HepG2 (cell line): ENCODE measurements around the gene IL22RA1. TPM values are rescaled to one million over a fixed set of nuclear protein-coding genes. Genes with fewer than 3 reads are reported as not detected.
A peak's percentile ranks its signal among the peaks of the same experiment; 100 is the strongest.

Experiments used
- ATF7 ChIP-seq, 2 experiments: fragments of 450-650 bp in 1 of 2; sonication (generic) in 1 of 2; formaldehyde crosslinking in 1 of 2; IDR thresholded peaks; 2 replicates each; pipeline versions ENCODE4 v1.4.0 to v1.6.1; 2016 to 2020; ENCODE audit warnings: antibody characterized with exemption in 1 of 2, mild to moderate bottlenecking in 1 of 2, missing genetic modification reagents in 1 of 2
- CEBPB ChIP-seq: IDR thresholded peaks from 2 replicates; pipeline ENCODE4 v1.6.1; 2011; ENCODE audit warnings: low read depth, low read length, improper control_type of control experiment, borderline replicate concordance
- CEBPG ChIP-seq: IDR thresholded peaks from 2 replicates; pipeline ENCODE4 v1.6.1; 2016
- DMAP1 ChIP-seq: IDR thresholded peaks from 2 replicates; pipeline ENCODE4 v1.6.1; 2016
- DR1 ChIP-seq: sonication (generic); formaldehyde crosslinking; IDR thresholded peaks from 2 replicates; pipeline ENCODE4 v1.8.0; 2021; ENCODE audit warnings: mild to moderate bottlenecking, missing genetic modification reagents, inconsistent platforms
- ELF4 ChIP-seq: sonication (generic); formaldehyde crosslinking; IDR thresholded peaks from 2 replicates; pipeline ENCODE4 v1.5.0; 2020; ENCODE audit warnings: missing genetic modification reagents, mild to moderate bottlenecking, moderate library complexity, borderline replicate concordance
- ESRRA ChIP-seq: sonication (generic); formaldehyde crosslinking; IDR thresholded peaks from 2 replicates; pipeline ENCODE4 v1.5.1; 2020; ENCODE audit warnings: mild to moderate bottlenecking, low read depth, missing genetic modification reagents
- HHEX ChIP-seq: IDR thresholded peaks from 2 replicates; pipeline ENCODE4 v1.6.1; 2016; ENCODE audit warnings: control low read depth
- KAT8 ChIP-seq: IDR thresholded peaks from 2 replicates; pipeline ENCODE4 v1.6.1; 2016; ENCODE audit warnings: missing genetic modification reagents, missing compliant biosample characterization
- MED1 ChIP-seq: sonication (generic); formaldehyde crosslinking; IDR thresholded peaks from 2 replicates; pipeline ENCODE4 v1.4.0; 2020; ENCODE audit warnings: missing genetic modification reagents
- NR2C2 ChIP-seq: sonication (generic); formaldehyde crosslinking; IDR thresholded peaks from 2 replicates; pipeline ENCODE4 v1.4.0; 2020; ENCODE audit warnings: missing genetic modification reagents, mild to moderate bottlenecking, moderate library complexity, borderline replicate concordance
- PITX1 ChIP-seq: sonication (generic); formaldehyde crosslinking; IDR thresholded peaks from 2 replicates; pipeline ENCODE4 v1.5.1; 2020; ENCODE audit warnings: mild to moderate bottlenecking, missing genetic modification reagents
- PTBP1 ChIP-seq: fragments of 200-400 bp; formaldehyde crosslinking; IDR thresholded peaks from 2 replicates; pipeline ENCODE4 v1.6.1; 2018; ENCODE audit warnings: low read length, low read depth; ENCODE audit not compliant: poor library complexity, severe bottlenecking
- RFX5 ChIP-seq: IDR thresholded peaks from 2 replicates; pipeline ENCODE4 v1.6.1; 2011; ENCODE audit warnings: low read depth, low read length, improper control_type of control experiment
- SALL1 ChIP-seq: sonication (generic); formaldehyde crosslinking; IDR thresholded peaks from 2 replicates; pipeline ENCODE4 v1.8.0; 2022; ENCODE audit warnings: mild to moderate bottlenecking, missing genetic modification reagents
- SALL2 ChIP-seq: sonication (generic); formaldehyde crosslinking; IDR thresholded peaks from 2 replicates; pipeline ENCODE4 v1.8.1; 2023; ENCODE audit warnings: mild to moderate bottlenecking, missing genetic modification reagents, inconsistent platforms
- SIX4 ChIP-seq: sonication (generic); formaldehyde crosslinking; IDR thresholded peaks from 2 replicates; pipeline ENCODE4 v1.4.0; 2020; ENCODE audit warnings: missing genetic modification reagents
- SKI ChIP-seq: fragments of 450-650 bp; IDR thresholded peaks from one replicate; pipeline ENCODE4 v1.6.1; 2018; ENCODE audit warnings: mild to moderate bottlenecking; ENCODE audit not compliant: partially characterized antibody
- TP53 ChIP-seq: sonication (generic); formaldehyde crosslinking; conservative IDR thresholded peaks from 2 replicates; pipeline ENCODE4 v1.4.0; 2020; ENCODE audit warnings: missing genetic modification reagents
- ZBTB20 ChIP-seq: sonication (generic); formaldehyde crosslinking; IDR thresholded peaks from 2 replicates; pipeline ENCODE4 v1.8.1; 2023; ENCODE audit warnings: missing genetic modification reagents, low read depth, mild to moderate bottlenecking, borderline replicate concordance
- ZBTB38 ChIP-seq: sonication (generic); formaldehyde crosslinking; IDR thresholded peaks from 2 replicates; pipeline ENCODE4 v1.5.1; 2020; ENCODE audit warnings: mild to moderate bottlenecking, missing genetic modification reagents
- ZBTB7B ChIP-seq: sonication (generic); formaldehyde crosslinking; IDR thresholded peaks from 2 replicates; pipeline ENCODE4 v1.4.0; 2020; ENCODE audit warnings: missing genetic modification reagents
- ZNF333 ChIP-seq: sonication (generic); formaldehyde crosslinking; IDR thresholded peaks from 2 replicates; pipeline ENCODE4 v1.4.0; 2020; ENCODE audit warnings: mild to moderate bottlenecking, missing genetic modification reagents, borderline replicate concordance
- ZNF383 ChIP-seq: sonication (generic); formaldehyde crosslinking; IDR thresholded peaks from 2 replicates; pipeline ENCODE4 v1.4.0; 2020; ENCODE audit warnings: missing genetic modification reagents, mild to moderate bottlenecking, borderline replicate concordance
- ZNF660 ChIP-seq: sonication (generic); formaldehyde crosslinking; IDR thresholded peaks from 2 replicates; pipeline ENCODE4 v1.5.1; 2020; ENCODE audit warnings: mild to moderate bottlenecking, low read depth, missing genetic modification reagents, borderline replicate concordance
- polyA plus RNA-seq, 8 experiments: library from polyadenylated mRNA; depleted of rRNA in 3 of 8; stranded (reverse) in 7 of 8; unstranded in 1 of 8; fragments of >200 nt; fragmentation: Illumina TruSeq in 4 of 8; extraction: Trizol in 4 of 8; gene quantifications; 2 replicates each; pipeline versions ENCODE4 v1.2.1 to v1.2.3, GENCODE V29; 2011 to 2016; ENCODE audit warnings: low read depth in 4 of 8, missing spikeins in 1 of 8, mixed read lengths in 1 of 8; ENCODE audit not compliant: insufficient read depth in 1 of 8
- total RNA-seq, 5 experiments: library from RNA; depleted of rRNA; stranded (reverse); fragments of >200 nt; fragmentation: Illumina TruSeq; extraction: Trizol; gene quantifications; 2 replicates each; pipeline ENCODE4 v1.2.3, GENCODE V29; 2016; ENCODE audit warnings: low read depth in 1 of 5
- TF ChIP-seq, protein P1 (sequence below): sonication (generic); formaldehyde crosslinking; conservative IDR thresholded peaks from 2 replicates; pipeline ENCODE4 v1.8.0; 2022; ENCODE audit warnings: missing genetic modification reagents
- TF ChIP-seq, protein P2 (sequence below): sonication (generic); formaldehyde crosslinking; IDR thresholded peaks from 2 replicates; pipeline ENCODE4 v1.5.0; 2020; ENCODE audit warnings: mild to moderate bottlenecking, missing genetic modification reagents
- TF ChIP-seq, protein P3 (sequence below): sonication (generic); formaldehyde crosslinking; IDR thresholded peaks from 2 replicates; pipeline ENCODE4 v1.5.0; 2020; ENCODE audit warnings: missing genetic modification reagents

IL22RA1 gene
- total and polyA plus RNA-seq, 2 of the 13 experiments (the other 11 are each of a cell fraction or from before 2014, with no cell fraction given), result 4.4 to 10.2 TPM

DNA sequence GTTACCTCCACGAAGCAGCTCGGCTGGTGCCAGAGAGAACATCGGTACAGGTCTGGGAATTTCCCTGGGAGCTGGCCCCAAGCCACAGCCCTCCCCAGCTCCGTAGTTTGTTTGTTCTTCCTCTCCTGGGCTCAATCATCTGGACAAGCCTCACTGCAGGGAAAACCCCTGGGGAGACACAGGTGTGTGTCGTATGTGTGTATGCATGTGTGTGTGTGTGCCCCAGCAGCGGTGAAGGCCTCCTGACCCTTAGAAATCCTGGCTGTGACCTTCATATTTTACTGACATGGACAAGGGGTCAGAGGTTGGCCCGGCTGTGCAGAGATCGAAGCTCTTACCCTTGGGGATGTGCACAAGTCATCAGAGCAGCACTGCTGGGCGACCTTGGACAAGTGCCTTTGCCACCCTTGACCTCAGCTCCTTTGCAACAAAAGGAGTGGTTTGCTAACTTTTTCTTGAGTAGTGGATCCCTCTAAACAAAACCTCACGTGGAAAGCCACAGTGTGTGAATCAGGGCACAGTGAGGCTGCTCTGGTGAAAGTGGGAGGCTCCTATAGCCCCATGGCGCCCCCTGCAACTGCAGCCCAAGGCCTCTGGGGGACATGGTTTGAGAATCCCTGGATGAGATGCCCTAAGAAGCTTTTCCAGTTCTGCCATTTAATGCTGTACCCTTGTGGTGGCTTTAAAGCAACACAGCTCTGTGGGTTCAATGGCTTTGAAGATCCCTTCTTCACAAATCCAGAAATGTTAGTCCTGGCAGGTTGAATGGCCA is 12.3 kb upstream of the IL22RA1 start (continued):
- TF ChIP-seq ZNF660 (no peak), ZNF383 (no peak), PTBP1 (no peak), CEBPB (no peak), RFX5 (no peak), SKI (no peak), ESRRA (CRISPR knock-in tag) (peak; percentile 99), MED1 (no peak), SALL1 (peak; percentile 81), SALL2 (CRISPR knock-in tag) (no peak), CEBPG (CRISPR knock-in tag) (no peak), ZBTB20 (CRISPR knock-in tag) (no peak), NR2C2 (CRISPR knock-in tag) (peak; percentile 80), KAT8 (CRISPR knock-in tag) (no peak), TP53 (CRISPR knock-in tag) (no peak), SIX4 (CRISPR knock-in tag) (no peak), ZNF333 (CRISPR knock-in tag) (no peak), ZBTB7B (CRISPR knock-in tag) (no peak), DMAP1 (CRISPR knock-in tag) (no peak), PITX1 (CRISPR knock-in tag) (no peak), HHEX (CRISPR knock-in tag) (no peak), ZBTB38 (CRISPR knock-in tag) (no peak), DR1 (CRISPR knock-in tag) (no peak), ATF7 (IDR thresholded peaks at IDR 0.05) (no peak), ATF7 (CRISPR knock-in tag; IDR thresholded peaks at IDR 0.05) (no peak), ELF4 (CRISPR knock-in tag) (no peak)
- TF ChIP-seq, protein P1, sequence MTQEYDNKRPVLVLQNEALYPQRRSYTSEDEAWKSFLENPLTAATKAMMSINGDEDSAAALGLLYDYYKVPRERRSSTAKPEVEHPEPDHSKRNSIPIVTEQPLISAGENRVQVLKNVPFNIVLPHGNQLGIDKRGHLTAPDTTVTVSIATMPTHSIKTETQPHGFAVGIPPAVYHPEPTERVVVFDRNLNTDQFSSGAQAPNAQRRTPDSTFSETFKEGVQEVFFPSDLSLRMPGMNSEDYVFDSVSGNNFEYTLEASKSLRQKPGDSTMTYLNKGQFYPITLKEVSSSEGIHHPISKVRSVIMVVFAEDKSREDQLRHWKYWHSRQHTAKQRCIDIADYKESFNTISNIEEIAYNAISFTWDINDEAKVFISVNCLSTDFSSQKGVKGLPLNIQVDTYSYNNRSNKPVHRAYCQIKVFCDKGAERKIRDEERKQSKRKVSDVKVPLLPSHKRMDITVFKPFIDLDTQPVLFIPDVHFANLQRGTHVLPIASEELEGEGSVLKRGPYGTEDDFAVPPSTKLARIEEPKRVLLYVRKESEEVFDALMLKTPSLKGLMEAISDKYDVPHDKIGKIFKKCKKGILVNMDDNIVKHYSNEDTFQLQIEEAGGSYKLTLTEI (CRISPR knock-in tag), result no peak
- TF ChIP-seq, protein P2, sequence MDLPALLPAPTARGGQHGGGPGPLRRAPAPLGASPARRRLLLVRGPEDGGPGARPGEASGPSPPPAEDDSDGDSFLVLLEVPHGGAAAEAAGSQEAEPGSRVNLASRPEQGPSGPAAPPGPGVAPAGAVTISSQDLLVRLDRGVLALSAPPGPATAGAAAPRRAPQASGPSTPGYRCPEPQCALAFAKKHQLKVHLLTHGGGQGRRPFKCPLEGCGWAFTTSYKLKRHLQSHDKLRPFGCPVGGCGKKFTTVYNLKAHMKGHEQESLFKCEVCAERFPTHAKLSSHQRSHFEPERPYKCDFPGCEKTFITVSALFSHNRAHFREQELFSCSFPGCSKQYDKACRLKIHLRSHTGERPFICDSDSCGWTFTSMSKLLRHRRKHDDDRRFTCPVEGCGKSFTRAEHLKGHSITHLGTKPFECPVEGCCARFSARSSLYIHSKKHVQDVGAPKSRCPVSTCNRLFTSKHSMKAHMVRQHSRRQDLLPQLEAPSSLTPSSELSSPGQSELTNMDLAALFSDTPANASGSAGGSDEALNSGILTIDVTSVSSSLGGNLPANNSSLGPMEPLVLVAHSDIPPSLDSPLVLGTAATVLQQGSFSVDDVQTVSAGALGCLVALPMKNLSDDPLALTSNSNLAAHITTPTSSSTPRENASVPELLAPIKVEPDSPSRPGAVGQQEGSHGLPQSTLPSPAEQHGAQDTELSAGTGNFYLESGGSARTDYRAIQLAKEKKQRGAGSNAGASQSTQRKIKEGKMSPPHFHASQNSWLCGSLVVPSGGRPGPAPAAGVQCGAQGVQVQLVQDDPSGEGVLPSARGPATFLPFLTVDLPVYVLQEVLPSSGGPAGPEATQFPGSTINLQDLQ (CRISPR knock-in tag), result no peak
- TF ChIP-seq, protein P3, sequence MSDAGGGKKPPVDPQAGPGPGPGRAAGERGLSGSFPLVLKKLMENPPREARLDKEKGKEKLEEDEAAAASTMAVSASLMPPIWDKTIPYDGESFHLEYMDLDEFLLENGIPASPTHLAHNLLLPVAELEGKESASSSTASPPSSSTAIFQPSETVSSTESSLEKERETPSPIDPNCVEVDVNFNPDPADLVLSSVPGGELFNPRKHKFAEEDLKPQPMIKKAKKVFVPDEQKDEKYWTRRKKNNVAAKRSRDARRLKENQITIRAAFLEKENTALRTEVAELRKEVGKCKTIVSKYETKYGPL (CRISPR knock-in tag), result no peak
